HFFc6 (cell line): Measurements from ENCODE around the gene MEG3. TPM values are rescaled to one million over a fixed set of nuclear protein-coding genes. Genes with fewer than 3 reads are reported as not detected.

Experiments
- DNase-seq: peaks from one replicate; pipeline ENCODE4 v3.0.0-alpha.2; 2018
- H3K27ac Mint-ChIP-seq: 2 replicates; pipeline ENCODE4 v1.8.0; 2020; ENCODE audit warnings: mild to moderate bottlenecking, mixed read lengths
- H3K27me3 Mint-ChIP-seq: 2 replicates; pipeline ENCODE4 v1.8.0; 2021; ENCODE audit warnings: mild to moderate bottlenecking, moderate library complexity, mixed read lengths; ENCODE audit not compliant: insufficient read depth
- H3K36me3 Mint-ChIP-seq: 2 replicates; pipeline ENCODE4 v1.8.0; 2021; ENCODE audit warnings: low read depth, mixed read lengths
- H3K4me1 Mint-ChIP-seq: 2 replicates; pipeline ENCODE4 v1.8.0; 2020; ENCODE audit warnings: low read depth, mixed read lengths
- H3K4me3 Mint-ChIP-seq: 2 replicates; pipeline ENCODE4 v1.8.0; 2020; ENCODE audit warnings: mild to moderate bottlenecking, moderate library complexity, mixed read lengths
- H3K9me3 Mint-ChIP-seq: 2 replicates; pipeline ENCODE4 v1.8.0; 2020; ENCODE audit warnings: mild to moderate bottlenecking, mixed read lengths
- total RNA-seq, 6 experiments: library from RNA; stranded (reverse); fragmentation: NEBNext Ultra II Directional; extraction: Animal tissue kit (Norgen Biotek cat#: 25700); gene quantifications; 2 replicates in 1 of 6; 3 replicates in 5 of 6; pipeline ENCODE4 v1.2.3, GENCODE V29; 2021
- TF ChIP-seq, protein P1 (sequence below): fragments of 200-600 bp; sonication (generic); IDR thresholded peaks from 2 replicates; pipeline ENCODE4 v1.5.0; 2021; ENCODE audit warnings: antibody characterized with exemption, mild to moderate bottlenecking

Gene MEG3
- total RNA-seq, 6 experiments from 2014 or later = 151 to 262 (median 250) TPM

DNA sequence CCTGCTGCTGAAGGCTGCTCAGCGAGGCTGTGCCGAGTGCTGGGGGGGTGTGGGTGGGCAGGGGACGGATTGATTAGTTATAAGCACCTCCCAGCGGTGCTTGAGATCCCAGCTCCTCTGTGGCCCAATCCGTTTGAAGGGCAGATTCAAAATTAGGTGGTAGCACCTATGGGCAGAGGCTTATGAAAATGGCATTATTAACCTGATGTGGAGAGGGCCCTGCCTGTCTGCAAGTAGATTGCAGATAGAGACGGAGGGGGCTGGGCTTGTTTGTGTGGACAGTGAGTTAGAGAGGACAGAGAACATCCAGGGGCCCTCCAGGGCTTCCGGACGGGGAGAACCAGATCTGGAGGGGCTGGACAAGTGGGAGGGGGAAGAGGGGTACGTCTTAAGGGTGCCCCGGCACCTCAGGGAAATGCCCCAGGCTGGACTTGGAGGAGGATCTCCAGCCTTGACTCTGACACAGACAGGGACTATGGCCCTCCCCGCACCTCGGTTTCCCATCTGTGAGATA lies 77.8 kb downstream of the MEG3 start, which contains the start of gene RTL1:
RTL1 (minus strand) TSS at position 51 of the 514 bp plus-strand sequence. CDS start 18,934 bp downstream, outside the sequence.
- no peak for DNase-seq

GRCh38 chr14:100904307-100905087 lies 78.6 kb downstream of the MEG3 start:
- H3K27me3 Mint-ChIP-seq = peaks cover 50% of the 10 kb centered on the region

More for the DNA sequence above, 77.8 kb downstream of the MEG3 start, which contains the start of gene RTL1:
- no peak within 1 kb of the TSS for H3K4me3 Mint-ChIP-seq
- no peaks in the 10 kb centered on the region for H3K4me1 Mint-ChIP-seq
- H3K27me3 Mint-ChIP-seq = peaks cover 53% of the 10 kb centered on the region
- peaks cover 11% of the 10 kb centered on the region for H3K36me3 Mint-ChIP-seq
- TF ChIP-seq, protein P1, sequence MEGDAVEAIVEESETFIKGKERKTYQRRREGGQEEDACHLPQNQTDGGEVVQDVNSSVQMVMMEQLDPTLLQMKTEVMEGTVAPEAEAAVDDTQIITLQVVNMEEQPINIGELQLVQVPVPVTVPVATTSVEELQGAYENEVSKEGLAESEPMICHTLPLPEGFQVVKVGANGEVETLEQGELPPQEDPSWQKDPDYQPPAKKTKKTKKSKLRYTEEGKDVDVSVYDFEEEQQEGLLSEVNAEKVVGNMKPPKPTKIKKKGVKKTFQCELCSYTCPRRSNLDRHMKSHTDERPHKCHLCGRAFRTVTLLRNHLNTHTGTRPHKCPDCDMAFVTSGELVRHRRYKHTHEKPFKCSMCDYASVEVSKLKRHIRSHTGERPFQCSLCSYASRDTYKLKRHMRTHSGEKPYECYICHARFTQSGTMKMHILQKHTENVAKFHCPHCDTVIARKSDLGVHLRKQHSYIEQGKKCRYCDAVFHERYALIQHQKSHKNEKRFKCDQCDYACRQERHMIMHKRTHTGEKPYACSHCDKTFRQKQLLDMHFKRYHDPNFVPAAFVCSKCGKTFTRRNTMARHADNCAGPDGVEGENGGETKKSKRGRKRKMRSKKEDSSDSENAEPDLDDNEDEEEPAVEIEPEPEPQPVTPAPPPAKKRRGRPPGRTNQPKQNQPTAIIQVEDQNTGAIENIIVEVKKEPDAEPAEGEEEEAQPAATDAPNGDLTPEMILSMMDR = no peak
- no peaks in the 10 kb centered on the region for H3K9me3 Mint-ChIP-seq
- H3K27ac Mint-ChIP-seq = peak within 1 kb of the TSS; percentile 33; the same call in 1 of the 2 replicates

DNA sequence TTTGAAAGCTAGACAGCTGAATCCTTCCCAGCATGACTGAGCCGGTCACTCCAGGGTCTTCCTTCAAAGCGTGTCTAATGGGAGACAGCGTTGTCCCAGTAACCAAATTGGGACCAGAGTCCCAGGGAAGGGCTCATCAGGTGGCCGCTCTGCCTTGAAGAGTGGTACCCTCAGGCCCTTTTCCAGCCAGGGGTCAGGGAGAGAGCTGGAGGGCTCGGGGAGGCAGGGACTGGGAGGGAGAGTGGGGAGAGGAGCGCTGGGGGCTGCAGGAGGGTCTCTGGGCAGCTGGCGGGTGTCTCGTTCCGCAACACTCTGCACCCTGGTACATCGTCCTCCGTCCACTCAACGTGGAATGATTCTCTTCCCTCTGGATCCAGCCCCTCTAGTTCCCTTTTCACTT lies 79.2 kb downstream of the MEG3 start:
- Mint-ChIP-seq H3K9me3 (no peaks in the 10 kb centered on the region), H3K27me3 (peaks cover 46% of the 10 kb centered on the region), H3K27ac (no peak overlapping the region), H3K36me3 (peaks cover 17% of the 10 kb centered on the region), H3K4me1 (no peaks in the 10 kb centered on the region), H3K4me3 (no peak overlapping the region)
- DNase-seq = no peak
- TF ChIP-seq, protein P1 = no peak

More at GRCh38 chr14:100904307-100905087, 78.6 kb downstream of the MEG3 start:
- DNase-seq = no peak
- no peak overlapping the region for H3K4me3 Mint-ChIP-seq
- TF ChIP-seq, protein P1 = peak; percentile 55
- no peak overlapping the region for H3K27ac Mint-ChIP-seq
- H3K4me1 Mint-ChIP-seq = no peaks in the 10 kb centered on the region
- H3K9me3 Mint-ChIP-seq = no peaks in the 10 kb centered on the region
- H3K36me3 Mint-ChIP-seq = peaks cover 11% of the 10 kb centered on the region

DNA sequence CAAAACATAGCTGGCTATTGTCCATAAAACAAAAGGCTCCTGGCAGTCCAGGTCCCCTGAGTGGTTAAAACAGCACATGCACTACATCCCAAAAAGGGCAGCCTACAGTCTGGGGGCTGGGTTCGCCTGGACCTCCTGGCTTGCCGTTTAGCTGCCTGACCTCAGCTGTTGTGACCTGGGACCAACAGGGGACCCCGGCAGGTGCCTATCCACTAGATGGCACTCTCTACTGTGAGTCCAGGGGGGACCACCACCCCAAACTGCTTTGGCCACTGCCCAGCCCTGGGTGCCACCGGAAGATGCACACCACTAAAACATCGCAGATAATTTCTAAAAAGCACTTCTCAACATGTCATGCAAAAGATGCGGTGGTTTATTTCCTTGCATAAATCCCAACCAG lies 80.5 kb downstream of the MEG3 start:
- DNase-seq = no peak
- no peak overlapping the region for H3K27ac Mint-ChIP-seq

DNA sequence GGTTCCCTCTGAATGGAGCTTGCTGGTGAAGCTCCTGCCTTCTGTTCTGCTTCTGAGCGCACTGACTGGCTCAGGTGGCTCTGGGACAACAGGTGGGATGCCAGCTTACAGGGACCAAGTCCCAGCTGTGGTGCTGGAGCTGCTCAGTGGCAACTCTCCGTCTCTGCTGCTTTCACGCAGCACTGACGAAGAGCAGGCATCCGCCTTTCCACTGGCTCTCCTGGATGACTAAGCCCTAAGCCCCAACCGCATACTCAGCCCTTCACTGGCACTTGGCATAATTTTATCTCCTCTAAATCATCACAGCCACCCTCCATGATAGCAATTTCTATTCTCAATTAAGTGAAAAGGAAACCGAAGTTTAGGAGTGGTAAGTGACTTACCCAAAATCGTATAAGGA lies 81.3 kb downstream of the MEG3 start:
- Mint-ChIP-seq H3K9me3 (no peaks in the 10 kb centered on the region), H3K27ac (no peak overlapping the region), H3K4me1 (peaks cover 9% of the 10 kb centered on the region), H3K36me3 (peaks cover 18% of the 10 kb centered on the region), H3K4me3 (no peak overlapping the region), H3K27me3 (peaks cover 36% of the 10 kb centered on the region)
- DNase-seq = no peak
- TF ChIP-seq, protein P1 = no peak

More for the DNA sequence above, 80.5 kb downstream of the MEG3 start:
- Mint-ChIP-seq H3K36me3 (peaks cover 18% of the 10 kb centered on the region), H3K27me3 (peaks cover 41% of the 10 kb centered on the region), H3K4me1 (peaks cover under 1% of the 10 kb centered on the region; the same call in 1 of the 2 replicates), H3K9me3 (no peaks in the 10 kb centered on the region), H3K4me3 (no peak overlapping the region)
- TF ChIP-seq, protein P1 = peak; percentile 48; the same call in 1 of the 2 replicates
